Loucy (cell line): ENCODE measurements around the gene NAV2.

Experiments used
- H2AFZ ChIP-seq: fragments of 200-600 bp; sonication (generic); 2 replicates; pipeline ENCODE4 v1.6.0; 2016; ENCODE audit warnings: antibody characterized with exemption, mild to moderate bottlenecking, low read length, moderate library complexity
- H3F3A ChIP-seq: fragments of 200-600 bp; 2 replicates; pipeline ENCODE4 v1.6.0; 2016; ENCODE audit warnings: antibody characterized with exemption, low read depth, mild to moderate bottlenecking
- H3K27me3 ChIP-seq: fragments of 200-600 bp; sonication (generic); 2 replicates; pipeline ENCODE4 v1.6.1; 2014; ENCODE audit warnings: low read length, mild to moderate bottlenecking; ENCODE audit not compliant: insufficient read depth, poor library complexity, severe bottlenecking
- H3K36me3 ChIP-seq: fragments of 200-600 bp; sonication (generic); 2 replicates; pipeline ENCODE4 v1.6.1; 2016; ENCODE audit warnings: low read length; ENCODE audit not compliant: insufficient read depth
- H3K4me1 ChIP-seq: fragments of 200-600 bp; sonication (generic); 2 replicates; pipeline ENCODE4 v1.5.1; 2014; ENCODE audit warnings: low read length, mild to moderate bottlenecking; ENCODE audit not compliant: insufficient read depth, poor library complexity, severe bottlenecking
- H3K4me2 ChIP-seq: fragments of 200-600 bp; sonication (generic); 2 replicates; pipeline ENCODE4 v1.6.0; 2014; ENCODE audit warnings: antibody characterized with exemption, low read length, low read depth, mild to moderate bottlenecking; ENCODE audit not compliant: poor library complexity, severe bottlenecking
- H3K4me3 ChIP-seq: fragments of 200-600 bp; sonication (generic); 2 replicates; pipeline ENCODE4 v1.5.1; 2014; ENCODE audit warnings: low read length, mild to moderate bottlenecking, mixed read lengths; ENCODE audit not compliant: poor library complexity, severe bottlenecking
- H3K79me2 ChIP-seq: fragments of 200-600 bp; sonication (generic); 2 replicates; pipeline ENCODE4 v1.6.1; 2014; ENCODE audit warnings: low read length; ENCODE audit not compliant: insufficient read depth
- H3K9ac ChIP-seq: fragments of 200-600 bp; sonication (generic); 2 replicates; pipeline ENCODE4 v1.6.0; 2014; ENCODE audit warnings: mild to moderate bottlenecking, low read depth, low read length, moderate library complexity; ENCODE audit not compliant: poor library complexity, severe bottlenecking
- H3K9me2 ChIP-seq: fragments of 200-600 bp; sonication (generic); replicated peaks from 2 replicates; pipeline ENCODE4 v1.6.1; 2016; ENCODE audit warnings: low read depth, low read length, mixed read lengths
- H3K9me3 ChIP-seq: fragments of 200-600 bp; sonication (generic); 2 replicates; pipeline ENCODE4 v1.6.1; 2014; ENCODE audit warnings: mild to moderate bottlenecking, antibody characterized with exemption, low read length, low read depth; ENCODE audit not compliant: insufficient read depth
- H4K20me1 ChIP-seq: fragments of 200-600 bp; sonication (generic); 2 replicates; pipeline ENCODE4 v1.6.0; 2014; ENCODE audit warnings: antibody characterized with exemption, low read length, mild to moderate bottlenecking; ENCODE audit not compliant: insufficient read depth, poor library complexity, severe bottlenecking
- CTCF ChIP-seq: fragments of 200-600 bp; sonication (generic); conservative IDR thresholded peaks from 2 replicates; pipeline ENCODE4 v1.5.1; 2014; ENCODE audit warnings: mild to moderate bottlenecking, antibody characterized with exemption, low read length
- EZH2phosphoT487 ChIP-seq: fragments of 200-600 bp; IDR thresholded peaks from 2 replicates; pipeline ENCODE4 v1.6.1; 2018; ENCODE audit warnings: antibody characterized with exemption, mild to moderate bottlenecking, moderate library complexity, borderline replicate concordance

NAV2 gene

GRCh38 chr11:20056950-20057943 is 344.6 kb downstream of the NAV2 start:
- no peaks in the 10 kb centered on the region for H3K27me3 ChIP-seq
- H3K9me2 ChIP-seq: no peaks in the 10 kb centered on the region
- H3K4me1 ChIP-seq: no peaks in the 10 kb centered on the region
- no peaks in the 10 kb centered on the region for H3K79me2 ChIP-seq
- H3K4me2 ChIP-seq: no peak overlapping the region
- no peak overlapping the region for H3K4me3 ChIP-seq
- no peaks in the 10 kb centered on the region for H3K9me3 ChIP-seq
- no peaks in the 10 kb centered on the region for H3K36me3 ChIP-seq
- H3K9ac ChIP-seq: no peak overlapping the region
- no peaks in the 10 kb centered on the region for H3F3A ChIP-seq
- H2AFZ ChIP-seq: no peak overlapping the region
- TF ChIP-seq CTCF (no peak), EZH2phosphoT487 (no peak)
- H4K20me1 ChIP-seq: no peaks in the 10 kb centered on the region

GRCh38 chr11:20058749-20059458 is 346.3 kb downstream of the NAV2 start:
- no peak overlapping the region for H2AFZ ChIP-seq
- no peaks in the 10 kb centered on the region for H3K27me3 ChIP-seq
- no peak overlapping the region for H3K9ac ChIP-seq
- no peaks in the 10 kb centered on the region for H4K20me1 ChIP-seq
- H3K4me2 ChIP-seq: no peak overlapping the region
- H3K9me3 ChIP-seq: no peaks in the 10 kb centered on the region
- no peak for TF ChIP-seq CTCF
- TF ChIP-seq EZH2phosphoT487: no peak
- no peak overlapping the region for H3K4me3 ChIP-seq
- H3K36me3 ChIP-seq: no peaks in the 10 kb centered on the region
- H3K9me2 ChIP-seq: no peaks in the 10 kb centered on the region
- H3K79me2 ChIP-seq: no peaks in the 10 kb centered on the region
- H3K4me1 ChIP-seq: no peaks in the 10 kb centered on the region
- H3F3A ChIP-seq: no peaks in the 10 kb centered on the region

- Histone ChIP-seq H2AFZ (no peak overlapping the region), H3F3A (no peaks in the 10 kb centered on the region), H3K36me3 (no peaks in the 10 kb centered on the region), H3K4me1 (no peaks in the 10 kb centered on the region), H3K4me3 (no peak overlapping the region), H3K9me3 (no peaks in the 10 kb centered on the region), H3K9me2 (no peaks in the 10 kb centered on the region), H3K27me3 (no peaks in the 10 kb centered on the region), H3K79me2 (no peaks in the 10 kb centered on the region), H4K20me1 (no peaks in the 10 kb centered on the region), H3K9ac (no peak overlapping the region), H3K4me2 (no peak overlapping the region)
- TF ChIP-seq CTCF: no peak
- no peak for TF ChIP-seq EZH2phosphoT487
These were observed 347.0 kb downstream of the NAV2 start for GRCh38 chr11:20059587-20060021.
